Endothelial cell (in vitro differentiated cells): Measurements from ENCODE around the gene SORCS2. TPM values are rescaled to one million over a fixed set of nuclear protein-coding genes. Genes with fewer than 3 reads are reported as not detected.

ENCODE experiments used
- DNase-seq: peaks from one replicate; pipeline ENCODE4 v3.0.0; 2021; ENCODE audit warnings: low spot score
- H3K27ac Mint-ChIP-seq: one replicate; pipeline ENCODE4 v1.8.0; 2021; ENCODE audit warnings: mixed read lengths, inconsistent platforms; ENCODE audit not compliant: unreplicated experiment
- H3K27me3 Mint-ChIP-seq: one replicate; pipeline ENCODE4 v1.8.0; 2021; ENCODE audit warnings: mild to moderate bottlenecking, moderate library complexity, mixed read lengths, inconsistent platforms; ENCODE audit not compliant: unreplicated experiment
- H3K36me3 Mint-ChIP-seq: one replicate; pipeline ENCODE4 v1.8.0; 2021; ENCODE audit warnings: mild to moderate bottlenecking, low read depth, mixed read lengths, inconsistent platforms; ENCODE audit not compliant: unreplicated experiment
- H3K4me1 Mint-ChIP-seq: one replicate; pipeline ENCODE4 v1.8.0; 2021; ENCODE audit warnings: mild to moderate bottlenecking, mixed read lengths, inconsistent platforms; ENCODE audit not compliant: unreplicated experiment
- H3K4me3 Mint-ChIP-seq: one replicate; pipeline ENCODE4 v1.8.0; 2021; ENCODE audit warnings: mild to moderate bottlenecking, mixed read lengths, inconsistent platforms; ENCODE audit not compliant: unreplicated experiment
- H3K9me3 Mint-ChIP-seq: one replicate; pipeline ENCODE4 v1.8.0; 2021; ENCODE audit warnings: mixed read lengths, inconsistent platforms; ENCODE audit not compliant: unreplicated experiment
- total RNA-seq: library from RNA; stranded (reverse); fragmentation: NEBNext Ultra II Directional; extraction: Animal tissue kit (Norgen Biotek cat#: 25700); gene quantifications from one replicate; pipeline ENCODE4 v1.2.1, GENCODE V29; 2021; ENCODE audit not compliant: unreplicated experiment
- TF ChIP-seq, protein P1 (sequence below): fragments of 200-600 bp; sonication (generic); IDR thresholded peaks from one replicate; pipeline ENCODE4 v1.5.0; 2021; ENCODE audit warnings: antibody characterized with exemption; ENCODE audit not compliant: unreplicated experiment

SORCS2 gene
- total RNA-seq, 1 donor from 2014 or later: 1.3 TPM

DNA sequence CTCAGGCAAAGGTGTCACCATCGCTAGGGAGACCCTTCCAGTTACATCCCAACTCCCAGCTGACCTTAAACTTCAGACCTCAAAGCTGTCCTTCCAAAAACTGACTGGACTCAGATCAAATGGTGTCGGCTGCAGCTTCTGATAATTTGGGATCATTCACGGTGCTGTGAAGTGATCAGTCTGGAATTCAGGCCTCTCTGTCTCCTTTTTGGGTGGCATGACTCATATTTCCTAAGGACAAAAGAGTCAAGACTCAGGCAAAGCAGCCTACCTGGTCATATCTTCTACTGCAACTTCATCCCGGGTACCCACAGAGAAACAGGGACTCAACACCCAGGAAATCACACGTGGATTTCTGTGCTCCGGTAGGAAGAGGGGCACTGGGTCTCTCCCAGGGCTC is 87.6 kb downstream of the SORCS2 start:
- TF ChIP-seq, protein P1, sequence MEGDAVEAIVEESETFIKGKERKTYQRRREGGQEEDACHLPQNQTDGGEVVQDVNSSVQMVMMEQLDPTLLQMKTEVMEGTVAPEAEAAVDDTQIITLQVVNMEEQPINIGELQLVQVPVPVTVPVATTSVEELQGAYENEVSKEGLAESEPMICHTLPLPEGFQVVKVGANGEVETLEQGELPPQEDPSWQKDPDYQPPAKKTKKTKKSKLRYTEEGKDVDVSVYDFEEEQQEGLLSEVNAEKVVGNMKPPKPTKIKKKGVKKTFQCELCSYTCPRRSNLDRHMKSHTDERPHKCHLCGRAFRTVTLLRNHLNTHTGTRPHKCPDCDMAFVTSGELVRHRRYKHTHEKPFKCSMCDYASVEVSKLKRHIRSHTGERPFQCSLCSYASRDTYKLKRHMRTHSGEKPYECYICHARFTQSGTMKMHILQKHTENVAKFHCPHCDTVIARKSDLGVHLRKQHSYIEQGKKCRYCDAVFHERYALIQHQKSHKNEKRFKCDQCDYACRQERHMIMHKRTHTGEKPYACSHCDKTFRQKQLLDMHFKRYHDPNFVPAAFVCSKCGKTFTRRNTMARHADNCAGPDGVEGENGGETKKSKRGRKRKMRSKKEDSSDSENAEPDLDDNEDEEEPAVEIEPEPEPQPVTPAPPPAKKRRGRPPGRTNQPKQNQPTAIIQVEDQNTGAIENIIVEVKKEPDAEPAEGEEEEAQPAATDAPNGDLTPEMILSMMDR: no peak
- H3K4me3 Mint-ChIP-seq: no peak overlapping the region
- no peak overlapping the region for H3K27ac Mint-ChIP-seq
- peaks cover 3% of the 10 kb centered on the region for H3K27me3 Mint-ChIP-seq
- no peaks in the 10 kb centered on the region for H3K36me3 Mint-ChIP-seq
- H3K9me3 Mint-ChIP-seq: no peaks in the 10 kb centered on the region
- peaks cover 3% of the 10 kb centered on the region for H3K4me1 Mint-ChIP-seq
- DNase-seq: no peak

DNA sequence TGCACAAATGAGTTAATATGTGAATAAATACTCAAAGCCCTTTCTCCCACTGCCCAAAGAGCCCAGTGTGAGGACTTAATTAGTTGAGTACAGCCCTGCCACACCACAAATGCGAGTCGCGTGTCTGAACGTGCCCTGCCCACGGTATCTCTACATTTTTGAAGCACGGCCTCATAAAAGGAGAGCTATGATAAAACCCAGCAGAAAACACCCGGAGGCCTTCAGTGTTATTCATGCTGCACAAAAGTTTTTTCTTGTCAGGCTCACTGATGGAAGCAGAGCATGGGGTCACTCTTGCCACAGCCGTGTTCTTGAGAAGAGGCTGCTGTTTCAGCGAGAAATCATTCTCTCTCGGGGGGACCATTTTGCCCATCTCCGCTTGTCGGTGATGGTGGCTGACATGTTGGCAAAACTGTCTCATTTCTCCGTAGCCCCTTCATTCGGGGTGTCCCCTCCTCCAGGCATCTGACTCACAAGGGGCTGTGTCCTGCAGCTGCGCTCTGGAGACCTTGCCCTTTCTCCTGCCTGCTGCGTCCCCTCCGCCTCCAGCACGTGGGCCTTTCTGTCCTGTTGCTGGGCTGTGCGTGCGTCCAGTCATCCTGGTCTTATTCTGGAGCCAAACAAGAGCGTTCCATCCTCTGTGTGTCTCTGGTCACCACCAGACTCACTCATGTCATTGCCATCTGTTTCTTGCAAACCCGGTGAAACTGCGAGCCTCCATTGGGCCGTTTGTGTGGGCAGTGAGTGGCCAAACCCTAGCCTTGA is 88.8 kb downstream of the SORCS2 start:
- H3K4me3 Mint-ChIP-seq: no peak overlapping the region
- no peak overlapping the region for H3K27ac Mint-ChIP-seq
- TF ChIP-seq, protein P1: no peak
- H3K36me3 Mint-ChIP-seq: no peaks in the 10 kb centered on the region
- no peak for DNase-seq
- H3K27me3 Mint-ChIP-seq: peaks cover 4% of the 10 kb centered on the region
- H3K4me1 Mint-ChIP-seq: no peaks in the 10 kb centered on the region
- no peaks in the 10 kb centered on the region for H3K9me3 Mint-ChIP-seq

DNA sequence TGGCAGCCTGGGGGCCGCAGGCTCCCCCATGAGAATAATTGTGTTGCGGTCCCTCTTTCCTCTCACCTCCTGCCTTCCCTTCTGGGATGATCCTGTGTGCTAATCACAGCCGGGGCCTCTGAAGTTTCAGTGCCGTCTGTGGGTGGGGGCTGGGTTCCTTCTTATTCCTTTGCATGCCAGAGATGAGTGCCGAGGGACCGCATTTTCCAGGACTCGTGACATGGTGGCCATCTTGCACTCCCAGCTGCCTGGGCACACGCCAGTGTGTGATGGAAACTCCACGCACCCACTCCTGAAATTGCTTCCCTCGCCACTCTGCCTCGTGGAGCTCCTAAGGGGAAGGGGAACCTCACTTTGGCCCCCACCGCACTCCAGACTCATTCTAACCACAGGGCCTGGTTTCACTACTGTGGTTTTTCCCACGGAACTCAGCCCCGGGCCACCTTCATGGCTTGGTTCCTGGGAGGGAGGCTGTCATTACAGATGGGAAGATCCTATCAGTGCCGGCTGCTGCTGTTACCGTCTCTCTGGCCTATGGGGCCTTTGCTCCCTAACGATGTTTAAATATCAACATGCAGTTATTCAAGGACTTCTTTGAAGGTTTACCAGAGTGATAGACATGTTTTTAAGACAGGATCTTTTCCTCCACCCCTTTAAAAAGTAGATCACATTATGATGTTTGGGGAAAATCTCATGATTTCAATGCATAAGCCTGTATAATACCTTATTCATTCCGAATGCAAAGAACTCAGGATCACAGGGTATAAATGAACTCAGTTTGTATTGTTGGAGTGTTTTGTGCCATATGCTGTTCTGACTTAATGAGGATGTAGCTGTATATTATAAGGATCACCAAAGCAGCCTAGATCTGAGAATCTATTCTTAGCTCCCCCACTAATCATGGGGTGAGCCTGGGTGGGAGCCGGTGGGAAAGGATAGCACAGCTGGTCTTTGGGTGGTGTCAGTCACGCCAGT is 89.6 kb downstream of the SORCS2 start:
- H3K4me1 Mint-ChIP-seq: no peaks in the 10 kb centered on the region
- H3K36me3 Mint-ChIP-seq: no peaks in the 10 kb centered on the region
- no peak overlapping the region for H3K4me3 Mint-ChIP-seq
- TF ChIP-seq, protein P1: no peak
- H3K27me3 Mint-ChIP-seq: peaks cover 4% of the 10 kb centered on the region
- H3K27ac Mint-ChIP-seq: no peak overlapping the region
- no peak for DNase-seq
- H3K9me3 Mint-ChIP-seq: no peaks in the 10 kb centered on the region

DNA sequence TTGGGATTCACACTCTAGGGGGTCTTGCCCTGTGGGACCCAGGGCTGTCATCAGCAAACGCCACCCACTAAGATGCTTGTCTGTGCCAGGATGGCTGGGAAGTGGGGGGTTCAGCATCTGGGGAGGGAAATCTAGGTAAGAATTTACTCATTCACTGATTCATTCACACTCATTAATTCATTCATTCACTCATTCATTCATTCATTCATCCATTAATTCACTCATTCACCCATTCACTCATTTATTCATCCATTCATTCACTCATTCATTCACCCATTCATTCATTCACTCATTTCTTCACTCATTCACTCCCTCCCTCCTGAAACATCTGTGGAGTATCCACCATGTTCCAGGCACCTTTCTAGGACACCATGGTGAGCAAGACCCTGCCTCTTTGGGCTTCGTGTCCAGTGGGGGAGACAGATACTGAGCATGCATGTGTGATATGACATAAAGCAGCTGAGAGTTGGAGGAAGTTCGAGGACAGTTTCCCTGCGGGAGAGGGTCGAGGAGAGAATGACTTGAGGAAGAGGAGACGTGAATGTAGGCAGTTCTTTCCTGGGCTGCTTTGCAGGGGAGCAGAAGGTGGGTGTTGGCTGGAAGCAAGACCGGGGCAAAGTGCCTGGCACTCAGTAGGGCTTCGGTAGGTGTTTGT is 90.6 kb downstream of the SORCS2 start:
- H3K4me1 Mint-ChIP-seq: no peaks in the 10 kb centered on the region
- no peak overlapping the region for H3K27ac Mint-ChIP-seq
- DNase-seq: no peak
- peaks cover 4% of the 10 kb centered on the region for H3K27me3 Mint-ChIP-seq
- H3K9me3 Mint-ChIP-seq: no peaks in the 10 kb centered on the region
- H3K4me3 Mint-ChIP-seq: no peak overlapping the region
- no peaks in the 10 kb centered on the region for H3K36me3 Mint-ChIP-seq
- TF ChIP-seq, protein P1: no peak
